Choroid plexus epithelial cell (primary cell): ENCODE data around the gene CR1L.
"Not testable (repeated sequence)": the region's sequence is repeated elsewhere in the genome, so short reads cannot be mapped to it uniquely, and the experiment has no call there.

Experiments used
- DNase-seq: peaks from one replicate; pipeline ENCODE4 v3.0.0-alpha.2; 2010; ENCODE audit warnings: low read depth
- H3K4me3 ChIP-seq: 2 replicates; pipeline ENCODE4 v1.5.1; 2011; ENCODE audit warnings: low read depth, mild to moderate bottlenecking, control low read depth, low read length, moderate library complexity
- CTCF ChIP-seq: conservative IDR thresholded peaks from 2 replicates; pipeline ENCODE4 v1.5.1; 2011; ENCODE audit warnings: low read depth, mild to moderate bottlenecking, control low read depth, inconsistent platforms, low read length, moderate library complexity

Gene CR1L

GRCh38 chr1:207666342-207666741 is 21.4 kb downstream of the CR1L start:
- no peak for TF ChIP-seq CTCF
- H3K4me3 ChIP-seq, result no peak overlapping the region
- DNase-seq, result no peak

- DNase-seq, result no peak
- TF ChIP-seq CTCF, result no peak
- no peak overlapping the region for H3K4me3 ChIP-seq
These were observed 24.6 kb downstream of the CR1L start for GRCh38 chr1:207669528-207670009.

- DNase-seq, result no peak
- TF ChIP-seq CTCF, result no peak
- H3K4me3 ChIP-seq, result no peak overlapping the region
These were observed 25.3 kb downstream of the CR1L start for GRCh38 chr1:207670192-207670591.

GRCh38 chr1:207670997-207671396 is 26.1 kb downstream of the CR1L start:
- no peak for TF ChIP-seq CTCF
- no peak for DNase-seq
- no peak overlapping the region for H3K4me3 ChIP-seq

GRCh38 chr1:207672522-207673130 is 27.7 kb downstream of the CR1L start:
- no peak overlapping the region for H3K4me3 ChIP-seq
- peak; percentile 59 for TF ChIP-seq CTCF
- DNase-seq, result peak; percentile 58

GRCh38 chr1:207673399-207673798 is 28.5 kb downstream of the CR1L start:
- no peak for DNase-seq
- no peak for TF ChIP-seq CTCF
- no peak overlapping the region for H3K4me3 ChIP-seq

GRCh38 chr1:207676153-207676552 is 31.2 kb downstream of the CR1L start:
- no peak for DNase-seq
- no peak overlapping the region for H3K4me3 ChIP-seq
- no peak for TF ChIP-seq CTCF

- peak; percentile 46 for DNase-seq
- not testable (repeated sequence) for H3K4me3 ChIP-seq
These were observed 35.9 kb downstream of the CR1L start for GRCh38 chr1:207680590-207681388.

GRCh38 chr1:207682872-207683434 is 38.0 kb downstream of the CR1L start:
- H3K4me3 ChIP-seq, DNase-seq: not testable (repeated sequence)

GRCh38 chr1:207690551-207690950 is 45.6 kb downstream of the CR1L start:
- not testable (repeated sequence) for H3K4me3 ChIP-seq, DNase-seq
